ENCODE data around the gene SLC66A1.

SLC66A1 gene

GRCh38 chr1:19317126-19317910 is 5.2 kb downstream of the SLC66A1 start:
- no peak for TF ChIP-seq TAF1 (IDR thresholded peaks at IDR 0.05; ENCODE audit: borderline replicate concordance, insufficient read depth, low read length)
- no peak for TF ChIP-seq FOXP2 (optimal IDR thresholded peaks at IDR 0.05; ENCODE audit: borderline replicate concordance, extremely low read depth, extremely low read length, insufficient read depth)
- TF ChIP-seq REST (IDR thresholded peaks at IDR 0.05; ENCODE audit: insufficient read depth in 1 of 2, low read depth in 2 of 2, low read length in 2 of 2), result no peak
- no peak for TF ChIP-seq SIN3A (IDR thresholded peaks at IDR 0.05; ENCODE audit: borderline replicate concordance, insufficient read depth, low read length)
- TF ChIP-seq POLR2AphosphoS5 (IDR thresholded peaks at IDR 0.05; ENCODE audit: low read depth, low read length), result no peak

- no peak for TF ChIP-seq REST (IDR thresholded peaks at IDR 0.05; ENCODE audit: insufficient read depth in 1 of 2, low read depth in 2 of 2, low read length in 2 of 2)
- no peak for TF ChIP-seq POLR2AphosphoS5 (IDR thresholded peaks at IDR 0.05; ENCODE audit: low read depth, low read length)
Measured at GRCh38 chr1:19319196-19319595, 7.1 kb downstream of the SLC66A1 start.

- TF ChIP-seq POLR2AphosphoS5 (IDR thresholded peaks at IDR 0.05; ENCODE audit: low read depth, low read length), result no peak
- no peak for TF ChIP-seq SIN3A (IDR thresholded peaks at IDR 0.05; ENCODE audit: borderline replicate concordance, insufficient read depth, low read length)
- no peak for TF ChIP-seq FOXP2 (optimal IDR thresholded peaks at IDR 0.05; ENCODE audit: borderline replicate concordance, extremely low read depth, extremely low read length, insufficient read depth)
- no peak for TF ChIP-seq TAF1 (IDR thresholded peaks at IDR 0.05; ENCODE audit: borderline replicate concordance, insufficient read depth, low read length)
- no peak for TF ChIP-seq REST (IDR thresholded peaks at IDR 0.05; ENCODE audit: insufficient read depth in 1 of 2, low read depth in 2 of 2, low read length in 2 of 2)
Measured at GRCh38 chr1:19321071-19321470, 8.9 kb downstream of the SLC66A1 start.

- no peak for TF ChIP-seq REST (IDR thresholded peaks at IDR 0.05; ENCODE audit: insufficient read depth in 1 of 2, low read depth in 2 of 2, low read length in 2 of 2)
- TF ChIP-seq TAF1 (IDR thresholded peaks at IDR 0.05; ENCODE audit: borderline replicate concordance, insufficient read depth, low read length), result no peak
- no peak for TF ChIP-seq POLR2AphosphoS5 (IDR thresholded peaks at IDR 0.05; ENCODE audit: low read depth, low read length)
- TF ChIP-seq FOXP2 (optimal IDR thresholded peaks at IDR 0.05; ENCODE audit: borderline replicate concordance, extremely low read depth, extremely low read length, insufficient read depth), result no peak
- no peak for TF ChIP-seq SIN3A (IDR thresholded peaks at IDR 0.05; ENCODE audit: borderline replicate concordance, insufficient read depth, low read length)
Measured at GRCh38 chr1:19322481-19322880, 10.4 kb downstream of the SLC66A1 start.
